Activated gamma-delta T cell (primary cell): ENCODE results near the gene SLC25A36.
"Not testable (repeated sequence)": the region's sequence is repeated elsewhere in the genome, so short reads cannot be mapped to it uniquely, and the experiment has no call there.

Experiments
- DNase-seq: peaks from one replicate; lab custom pipeline; 2025; lab: John Stamatoyannopoulos, UW

Gene SLC25A36

GRCh38 chr3:140994861-140995260, 53.2 kb downstream of the SLC25A36 start:
- not testable (repeated sequence) for DNase-seq

GRCh38 chr3:140995881-140996280, 54.2 kb downstream of the SLC25A36 start:
- DNase-seq: no peak

- DNase-seq: no peak
Measured at GRCh38 chr3:141000027-141000663, 58.5 kb downstream of the SLC25A36 start.

- no peak for DNase-seq
Measured at GRCh38 chr3:141000686-141001085, 59.0 kb downstream of the SLC25A36 start.

- no peak for DNase-seq
Measured at GRCh38 chr3:141006344-141006743, 64.7 kb downstream of the SLC25A36 start.

- no peak for DNase-seq
Measured at GRCh38 chr3:141009496-141009895, 67.9 kb downstream of the SLC25A36 start.

GRCh38 chr3:141011232-141011996, 69.8 kb downstream of the SLC25A36 start:
- peak; percentile 25 for DNase-seq

- no peak for DNase-seq
Measured at GRCh38 chr3:141011997-141012262, 70.3 kb downstream of the SLC25A36 start.

GRCh38 chr3:141012571-141012970, 70.9 kb downstream of the SLC25A36 start:
- no peak for DNase-seq

- DNase-seq: no peak
Measured at GRCh38 chr3:141015481-141015880, 73.8 kb downstream of the SLC25A36 start.

- DNase-seq: not testable (repeated sequence)
Measured at GRCh38 chr3:141017366-141018322, 76.0 kb downstream of the SLC25A36 start.

- DNase-seq: peak; percentile 3
Measured at GRCh38 chr3:141019244-141019643, 77.6 kb downstream of the SLC25A36 start.

GRCh38 chr3:141020143-141020830, 78.7 kb downstream of the SLC25A36 start:
- no peak for DNase-seq

GRCh38 chr3:141021261-141021660, 79.6 kb downstream of the SLC25A36 start:
- no peak for DNase-seq
